H9 (cell line): ENCODE measurements around the gene VAV2. TPM values are rescaled to one million over a fixed set of nuclear protein-coding genes. Genes with fewer than 3 reads are reported as not detected.

Experiments
- DNase-seq: peaks from one replicate; pipeline ENCODE4 v3.0.0-alpha.2; 2017
- H2AFZ ChIP-seq: one replicate; pipeline ENCODE4 v1.6.1; 2013; ENCODE audit warnings: mild to moderate bottlenecking, low read length, control low read depth, moderate library complexity
- H2AK5ac ChIP-seq: 2 replicates; pipeline ENCODE4 v1.6.1; 2013; ENCODE audit warnings: low read length, control low read depth, mixed read lengths; ENCODE audit not compliant: insufficient read length
- H2BK120ac ChIP-seq: one replicate; pipeline ENCODE4 v1.6.1; 2013; ENCODE audit warnings: low read depth, mild to moderate bottlenecking, low read length, control low read depth, inconsistent platforms; ENCODE audit not compliant: poor library complexity, severe bottlenecking
- H2BK12ac ChIP-seq: 2 replicates; pipeline ENCODE4 v1.6.1; 2013; ENCODE audit warnings: low read length, control low read depth, mixed read lengths, low read depth; ENCODE audit not compliant: insufficient read length
- H2BK15ac ChIP-seq: 2 replicates; pipeline ENCODE4 v1.6.1; 2013; ENCODE audit warnings: low read depth, low read length, control low read depth
- H2BK20ac ChIP-seq: one replicate; pipeline ENCODE4 v1.6.1; 2013; ENCODE audit warnings: low read depth, mild to moderate bottlenecking, low read length, control low read depth, inconsistent platforms; ENCODE audit not compliant: poor library complexity, severe bottlenecking
- H2BK5ac ChIP-seq: 2 replicates; pipeline ENCODE4 v1.6.1; 2013; ENCODE audit warnings: low read length, control low read depth, mixed read lengths; ENCODE audit not compliant: insufficient read length
- H3K14ac ChIP-seq: 2 replicates; pipeline ENCODE4 v1.6.1; 2013; ENCODE audit warnings: low read length, control low read depth; ENCODE audit not compliant: insufficient read depth
- H3K18ac ChIP-seq: 2 replicates; pipeline ENCODE4 v1.6.1; 2013; ENCODE audit warnings: low read depth, mild to moderate bottlenecking, mixed read lengths, low read length, control low read depth; ENCODE audit not compliant: insufficient read length
- H3K23ac ChIP-seq: 2 replicates; pipeline ENCODE4 v1.6.1; 2013; ENCODE audit warnings: low read length, control low read depth, mixed read lengths, low read depth; ENCODE audit not compliant: insufficient read length
- H3K23me2 ChIP-seq: 2 replicates; pipeline ENCODE4 v1.6.1; 2013; ENCODE audit warnings: low read depth, mild to moderate bottlenecking, mixed read lengths, low read length, control low read depth; ENCODE audit not compliant: insufficient read length, poor library complexity, severe bottlenecking
- H3K27ac ChIP-seq: 2 replicates; pipeline ENCODE4 v1.5.1; 2013; ENCODE audit warnings: low read length, control low read depth, mixed read lengths, low read depth; ENCODE audit not compliant: insufficient read length
- H3K27me3 ChIP-seq: 2 replicates; pipeline ENCODE4 v1.6.1; 2013; ENCODE audit warnings: low read length, control low read depth, inconsistent platforms; ENCODE audit not compliant: insufficient read depth
- H3K4ac ChIP-seq: 2 replicates; pipeline ENCODE4 v1.6.1; 2013; ENCODE audit warnings: low read depth, mild to moderate bottlenecking, control low read depth, inconsistent platforms, low read length, moderate library complexity
- H3K4me1 ChIP-seq: 2 replicates; pipeline ENCODE4 v1.6.1; 2013; ENCODE audit warnings: low read length, control low read depth, inconsistent platforms; ENCODE audit not compliant: insufficient read depth
- H3K4me2 ChIP-seq: 2 replicates; pipeline ENCODE4 v1.6.1; 2013; ENCODE audit warnings: low read length, control low read depth, mixed read lengths; ENCODE audit not compliant: insufficient read length, insufficient read depth
- H3K56ac ChIP-seq: 2 replicates; pipeline ENCODE4 v1.6.1; 2013; ENCODE audit warnings: low read depth, mild to moderate bottlenecking, mixed read lengths, low read length, control low read depth; ENCODE audit not compliant: insufficient read length
- H3K79me1 ChIP-seq: 2 replicates; pipeline ENCODE4 v1.6.1; 2013; ENCODE audit warnings: low read depth, mild to moderate bottlenecking, moderate library complexity, low read length, control low read depth, inconsistent platforms; ENCODE audit not compliant: insufficient read depth, poor library complexity, severe bottlenecking
- H3K79me2 ChIP-seq: 2 replicates; pipeline ENCODE4 v1.6.1; 2013; ENCODE audit warnings: low read length, control low read depth, inconsistent platforms; ENCODE audit not compliant: insufficient read depth
- H3K9ac ChIP-seq: 2 replicates; pipeline ENCODE4 v1.6.1; 2013; ENCODE audit warnings: low read length, control low read depth, mixed read lengths; ENCODE audit not compliant: insufficient read length; ENCODE audit errors: extremely low read depth
- H3K9me3 ChIP-seq: one replicate; pipeline ENCODE4 v1.6.1; 2013; ENCODE audit warnings: low read depth, low read length, inconsistent platforms; ENCODE audit not compliant: control insufficient read depth
- H3T11ph ChIP-seq: one replicate; pipeline ENCODE4 v1.6.1; 2013; ENCODE audit warnings: mild to moderate bottlenecking, low read length, control low read depth, inconsistent platforms
- H4K20me1 ChIP-seq: one replicate; pipeline ENCODE4 v1.6.1; 2013; ENCODE audit not compliant: control insufficient read depth, insufficient read length, insufficient read depth
- H4K5ac ChIP-seq: 2 replicates; pipeline ENCODE4 v1.6.1; 2013; ENCODE audit warnings: low read depth, mild to moderate bottlenecking, mixed read lengths, low read length, control low read depth; ENCODE audit not compliant: insufficient read length
- H4K8ac ChIP-seq: replicated peaks from 2 replicates; pipeline ENCODE4 v1.6.1; 2013; ENCODE audit warnings: low read length, control low read depth, mixed read lengths, low read depth; ENCODE audit not compliant: insufficient read length
- H4K91ac ChIP-seq: 2 replicates; pipeline ENCODE4 v1.6.1; 2013; ENCODE audit warnings: low read depth, mild to moderate bottlenecking, moderate library complexity, mixed read lengths, low read length, control low read depth; ENCODE audit not compliant: insufficient read length
- H3K27ac Mint-ChIP-seq, 3 experiments: 2 replicates in 2 of 3; 3 replicates in 1 of 3; pipeline ENCODE4 v1.8.0; 2020 to 2021; ENCODE audit warnings: mixed read lengths in 3 of 3, mild to moderate bottlenecking in 1 of 3, moderate library complexity in 1 of 3
- H3K27me3 Mint-ChIP-seq: 2 replicates; pipeline ENCODE4 v1.8.0; 2021; ENCODE audit warnings: low read depth, mild to moderate bottlenecking, moderate library complexity, mixed read lengths
- H3K36me3 Mint-ChIP-seq, 3 experiments: 2 replicates in 2 of 3; 3 replicates in 1 of 3; pipeline ENCODE4 v1.8.0; 2020 to 2021; ENCODE audit warnings: low read depth in 3 of 3, mixed read lengths in 3 of 3; ENCODE audit not compliant: insufficient read depth in 1 of 3
- H3K4me1 Mint-ChIP-seq, 2 experiments: 2 replicates each; pipeline ENCODE4 v1.8.0; 2020; ENCODE audit warnings: mixed read lengths in 2 of 2
- H3K4me3 Mint-ChIP-seq, 2 experiments: 2 replicates in 1 of 2; 3 replicates in 1 of 2; pipeline ENCODE4 v1.8.0; 2020 to 2021; ENCODE audit warnings: mild to moderate bottlenecking in 2 of 2, mixed read lengths in 2 of 2, moderate library complexity in 1 of 2
- H3K9me3 Mint-ChIP-seq, 2 experiments: 2 replicates in 1 of 2; 3 replicates in 1 of 2; pipeline ENCODE4 v1.8.0; 2020; ENCODE audit warnings: mild to moderate bottlenecking in 2 of 2, mixed read lengths in 2 of 2, moderate library complexity in 1 of 2
- WGBS: extraction: QIAGEN DNeasy Blood & Tissue Kit; methylation state at CpG from one replicate; pipeline ENCODE4 v1.1.7; 2013; ENCODE audit warnings: missing lambda C conversion rate, low lambda C conversion rate, mixed read lengths; ENCODE audit not compliant: insufficient read length; ENCODE audit errors: extremely low coverage; 5-methylcytosine and 5-hydroxymethylcytosine counted together
- total RNA-seq: library from RNA; stranded (reverse); gene quantifications from 2 replicates; pipeline ENCODE4 v1.2.1, GENCODE V29; 2021
- TF ChIP-seq, protein P1 (sequence below): fragments of 200-600 bp; sonication (generic); conservative IDR thresholded peaks from 3 replicates; pipeline ENCODE4 v1.8.0; 2021; ENCODE audit warnings: antibody characterized with exemption, mild to moderate bottlenecking

The VAV2 gene
- total RNA-seq, 1 experiment from 2014 or later, result 58.7 TPM

DNA sequence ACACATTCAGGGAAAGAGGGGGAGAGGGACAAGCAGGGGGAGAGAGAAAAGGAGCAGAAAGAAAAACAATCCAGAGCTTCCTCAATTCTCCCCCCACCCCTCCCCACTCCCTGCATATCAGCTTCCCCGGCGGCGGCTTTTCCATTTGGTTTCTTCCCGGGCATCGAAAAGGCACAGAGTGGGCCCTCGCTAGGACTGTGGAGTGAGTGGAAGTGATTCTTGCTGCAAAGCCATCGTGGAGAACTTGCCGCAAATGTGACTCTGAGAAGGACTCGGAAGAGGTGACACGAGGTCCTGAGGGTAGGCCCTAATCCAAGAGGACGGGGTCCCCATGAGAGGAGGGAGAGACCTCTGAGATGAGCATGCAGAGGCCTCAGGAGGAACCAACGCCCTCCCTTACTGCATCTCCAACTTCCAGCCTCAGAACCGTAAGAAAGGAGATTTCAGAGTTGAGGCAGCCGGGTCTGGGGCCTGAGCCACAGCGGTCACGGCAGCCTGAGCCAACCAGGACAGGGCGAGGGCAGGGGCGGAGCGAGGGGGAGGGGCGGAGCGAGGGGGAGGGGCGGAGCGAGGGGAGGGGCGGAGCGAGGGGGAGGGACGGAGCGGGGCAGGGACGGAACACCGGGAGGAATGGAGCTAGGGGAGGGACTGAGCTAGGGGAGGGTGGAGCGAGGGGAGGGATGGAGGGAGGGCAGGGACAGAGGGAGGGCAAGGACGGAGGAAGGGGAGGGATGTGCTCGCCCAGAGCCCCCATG is 232.8 kb downstream of the VAV2 start:
- Histone ChIP-seq H3K9ac (no peak overlapping the region), H3K4me2 (no peak overlapping the region), H2BK120ac (no peak overlapping the region), H2BK20ac (no peak overlapping the region), H4K20me1 (no peaks in the 10 kb centered on the region), H2AFZ (no peak overlapping the region), H3K27ac (no peak overlapping the region), H2AK5ac (no peak overlapping the region), H3K9me3 (no peaks in the 10 kb centered on the region), H2BK12ac (no peak overlapping the region), H3K56ac (no peak overlapping the region), H2BK15ac (no peak overlapping the region), H3K27me3 (no peaks in the 10 kb centered on the region), H3K79me2 (no peaks in the 10 kb centered on the region), H4K8ac (no peak overlapping the region), H3K14ac (no peak overlapping the region), H4K91ac (no peak overlapping the region), H3K4ac (no peak overlapping the region), H2BK5ac (no peak overlapping the region), H3K4me1 (no peaks in the 10 kb centered on the region), H3K23ac (no peak overlapping the region), H4K5ac (no peak overlapping the region), H3K23me2 (no peaks in the 10 kb centered on the region), H3T11ph (no peak overlapping the region), H3K79me1 (no peaks in the 10 kb centered on the region), H3K18ac (no peak overlapping the region)
- WGBS, result no CpG with 5 or more reads among the region's 32 CpGs
- peaks cover 12 to 33% (median 16%) of the 10 kb centered on the region in 3 experiments for H3K36me3 Mint-ChIP-seq
- no peak overlapping the region for H3K4me3 Mint-ChIP-seq
- DNase-seq, result peak; percentile 76
- peaks cover 11% of the 10 kb centered on the region for H3K27me3 Mint-ChIP-seq
- peaks cover 11% of the 10 kb centered on the region in 2 experiments for H3K9me3 Mint-ChIP-seq
- peaks cover 2 to 6% of the 10 kb centered on the region in 2 experiments; a peak in 3 of 4 replicates for H3K4me1 Mint-ChIP-seq
- TF ChIP-seq, protein P1, sequence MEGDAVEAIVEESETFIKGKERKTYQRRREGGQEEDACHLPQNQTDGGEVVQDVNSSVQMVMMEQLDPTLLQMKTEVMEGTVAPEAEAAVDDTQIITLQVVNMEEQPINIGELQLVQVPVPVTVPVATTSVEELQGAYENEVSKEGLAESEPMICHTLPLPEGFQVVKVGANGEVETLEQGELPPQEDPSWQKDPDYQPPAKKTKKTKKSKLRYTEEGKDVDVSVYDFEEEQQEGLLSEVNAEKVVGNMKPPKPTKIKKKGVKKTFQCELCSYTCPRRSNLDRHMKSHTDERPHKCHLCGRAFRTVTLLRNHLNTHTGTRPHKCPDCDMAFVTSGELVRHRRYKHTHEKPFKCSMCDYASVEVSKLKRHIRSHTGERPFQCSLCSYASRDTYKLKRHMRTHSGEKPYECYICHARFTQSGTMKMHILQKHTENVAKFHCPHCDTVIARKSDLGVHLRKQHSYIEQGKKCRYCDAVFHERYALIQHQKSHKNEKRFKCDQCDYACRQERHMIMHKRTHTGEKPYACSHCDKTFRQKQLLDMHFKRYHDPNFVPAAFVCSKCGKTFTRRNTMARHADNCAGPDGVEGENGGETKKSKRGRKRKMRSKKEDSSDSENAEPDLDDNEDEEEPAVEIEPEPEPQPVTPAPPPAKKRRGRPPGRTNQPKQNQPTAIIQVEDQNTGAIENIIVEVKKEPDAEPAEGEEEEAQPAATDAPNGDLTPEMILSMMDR, result no peak
- peak overlapping the region in 2 of 3 experiments; percentile 67 to 93; a peak in 4 of 7 replicates for H3K27ac Mint-ChIP-seq
